Smooth muscle cell (in vitro differentiated cells): Measurements from ENCODE around the gene NUDT9. TPM values are rescaled to one million over a fixed set of nuclear protein-coding genes. Genes with fewer than 3 reads are reported as not detected.
"Not testable (repeated sequence)": the region's sequence is repeated elsewhere in the genome, so short reads cannot be mapped to it uniquely, and the experiment has no call there.

ENCODE experiments used
- DNase-seq: peaks from one replicate; lab custom pipeline; 2025; ENCODE audit not compliant: unreplicated experiment; lab: John Stamatoyannopoulos, UW
- H2AFZ ChIP-seq: fragments of 200-600 bp; sonication (generic); 2 replicates; pipeline ENCODE4 v1.6.0; 2016; ENCODE audit warnings: antibody characterized with exemption, low read depth, mild to moderate bottlenecking
- H3F3A ChIP-seq: fragments of 200-600 bp; sonication (generic); 2 replicates; pipeline ENCODE4 v1.6.0; 2017; ENCODE audit warnings: antibody characterized with exemption, low read depth
- H3K27ac ChIP-seq: fragments of 200-600 bp; sonication (generic); 2 replicates; pipeline ENCODE4 v1.5.1; 2016; ENCODE audit warnings: low read depth, mild to moderate bottlenecking
- H3K27me3 ChIP-seq: fragments of 200-600 bp; sonication (generic); 2 replicates; pipeline ENCODE4 v1.6.1; 2016; ENCODE audit warnings: low read depth, mild to moderate bottlenecking
- H3K36me3 ChIP-seq: fragments of 200-600 bp; sonication (generic); 2 replicates; pipeline ENCODE4 v1.5.1; 2016; ENCODE audit warnings: low read depth
- H3K4me1 ChIP-seq: fragments of 200-600 bp; sonication (generic); 2 replicates; pipeline ENCODE4 v1.5.1; 2016; ENCODE audit warnings: low read depth
- H3K4me2 ChIP-seq: fragments of 200-600 bp; sonication (generic); 2 replicates; pipeline ENCODE4 v1.6.0; 2016; ENCODE audit warnings: mild to moderate bottlenecking
- H3K4me3 ChIP-seq: fragments of 200-600 bp; sonication (generic); 2 replicates; pipeline ENCODE4 v1.5.1; 2016; ENCODE audit warnings: mild to moderate bottlenecking
- H3K79me2 ChIP-seq: fragments of 200-600 bp; sonication (generic); 2 replicates; pipeline ENCODE4 v1.6.0; 2016; ENCODE audit warnings: low read depth, mild to moderate bottlenecking
- H3K9ac ChIP-seq: fragments of 200-600 bp; sonication (generic); 2 replicates; pipeline ENCODE4 v1.6.0; 2016; ENCODE audit warnings: low read depth
- H3K9me3 ChIP-seq: fragments of 200-600 bp; sonication (generic); replicated peaks from 2 replicates; pipeline ENCODE4 v1.5.1; 2016; ENCODE audit warnings: low read depth
- H4K20me1 ChIP-seq: fragments of 200-600 bp; sonication (generic); 2 replicates; pipeline ENCODE4 v1.6.0; 2016; ENCODE audit warnings: low read depth
- CTCF ChIP-seq: fragments of 200-600 bp; sonication (generic); IDR thresholded peaks from 2 replicates; pipeline ENCODE4 v1.5.1; 2017; ENCODE audit warnings: borderline replicate concordance, mild to moderate bottlenecking, antibody characterized with exemption; ENCODE audit not compliant: insufficient read depth, poor library complexity, severe bottlenecking
- WGBS: methylation state at CpG from one replicate; pipeline ENCODE4 v1.1.7; 2016; ENCODE audit warnings: low lambda C conversion rate; 5-methylcytosine and 5-hydroxymethylcytosine counted together
- polyA plus RNA-seq: library from polyadenylated mRNA; unstranded; fragments of >200 nt; fragmentation: Nextera tagmentation; extraction: Ambion mirVana; gene quantifications from 2 replicates; pipeline ENCODE4 v1.2.1, GENCODE V29; 2016
- total RNA-seq: library from RNA; depleted of rRNA; stranded (reverse); fragments of >200 nt; gene quantifications from 2 replicates; pipeline ENCODE4 v1.2.3, GENCODE V29; 2014

NUDT9 gene
- total and polyA plus RNA-seq, 2 experiments from 2014 or later: 10.5 to 26.5 TPM

GRCh38 chr4:87481377-87481776 is 59.0 kb downstream of the NUDT9 start:
- no peak for DNase-seq
- no peaks in the 10 kb centered on the region for H3K79me2 ChIP-seq
- H3K9me3 ChIP-seq: no peaks in the 10 kb centered on the region
- H3K4me3 ChIP-seq: no peak overlapping the region
- no peak for TF ChIP-seq CTCF
- no peak overlapping the region for H3K4me2 ChIP-seq
- no peak overlapping the region for H3K27ac ChIP-seq
- no peaks in the 10 kb centered on the region for H3F3A ChIP-seq
- no peaks in the 10 kb centered on the region for H4K20me1 ChIP-seq
- no peak overlapping the region for H2AFZ ChIP-seq
- H3K9ac ChIP-seq: no peak overlapping the region
- no peaks in the 10 kb centered on the region for H3K4me1 ChIP-seq
- no peaks in the 10 kb centered on the region for H3K36me3 ChIP-seq
- H3K27me3 ChIP-seq: no peaks in the 10 kb centered on the region

- H3K79me2 ChIP-seq, H3K4me2 ChIP-seq, DNase-seq, H3K27me3 ChIP-seq, H3K4me3 ChIP-seq, H4K20me1 ChIP-seq, H3K27ac ChIP-seq, H2AFZ ChIP-seq, H3K4me1 ChIP-seq, H3K36me3 ChIP-seq, H3K9me3 ChIP-seq, H3K9ac ChIP-seq, H3F3A ChIP-seq: not testable (repeated sequence)
Measured at GRCh38 chr4:87483247-87483646, 60.9 kb downstream of the NUDT9 start.

- not testable (repeated sequence) for H3K4me2 ChIP-seq, H3K9ac ChIP-seq, H3K79me2 ChIP-seq, H3K27me3 ChIP-seq, H2AFZ ChIP-seq, H4K20me1 ChIP-seq, H3K9me3 ChIP-seq, H3K27ac ChIP-seq, H3F3A ChIP-seq, DNase-seq, H3K4me1 ChIP-seq, H3K36me3 ChIP-seq, H3K4me3 ChIP-seq
- WGBS: 65% methylated on average over 4 of the region's 4 CpGs
Measured at GRCh38 chr4:87488666-87489065, 66.3 kb downstream of the NUDT9 start.

GRCh38 chr4:87489678-87490077 is 67.3 kb downstream of the NUDT9 start:
- Histone ChIP-seq H3K27me3 (no peaks in the 10 kb centered on the region), H3K9me3 (no peaks in the 10 kb centered on the region), H2AFZ (no peak overlapping the region), H3K4me3 (no peak overlapping the region), H3K79me2 (no peaks in the 10 kb centered on the region), H4K20me1 (no peaks in the 10 kb centered on the region), H3K9ac (no peak overlapping the region), H3K36me3 (no peaks in the 10 kb centered on the region), H3K4me1 (no peaks in the 10 kb centered on the region), H3F3A (no peaks in the 10 kb centered on the region), H3K27ac (no peak overlapping the region), H3K4me2 (no peak overlapping the region)
- TF ChIP-seq CTCF: no peak
- WGBS: 92% methylated on average over 2 of the region's 2 CpGs
- no peak for DNase-seq

GRCh38 chr4:87490664-87491369 is 68.4 kb downstream of the NUDT9 start:
- Histone ChIP-seq H3K9ac (no peak overlapping the region), H3K4me1 (no peaks in the 10 kb centered on the region), H3K4me3 (no peak overlapping the region), H3K4me2 (no peak overlapping the region), H3K9me3 (no peaks in the 10 kb centered on the region), H3K27me3 (no peaks in the 10 kb centered on the region), H4K20me1 (no peaks in the 10 kb centered on the region), H3F3A (no peaks in the 10 kb centered on the region), H3K36me3 (no peaks in the 10 kb centered on the region), H2AFZ (no peak overlapping the region), H3K79me2 (no peaks in the 10 kb centered on the region), H3K27ac (no peak overlapping the region)
- WGBS: 63% methylated on average over 1 of the region's 1 CpG
- no peak for DNase-seq
- TF ChIP-seq CTCF: no peak
